ENCODE data around the gene SLC9A3.

The SLC9A3 gene

GRCh38 chr5:456351-457194, 67.7 kb downstream of the SLC9A3 start:
- Mint-ChIP-seq H3K4me1 (ENCODE audit: low read depth) (peaks cover 68% of the 10 kb centered on the region), H3K27ac (peak overlapping the region; percentile 22), H3K4me3 (peak overlapping the region; percentile 32), H3K9me3 (ENCODE audit: low read depth) (peaks cover 8% of the 10 kb centered on the region), H3K27me3 (no peaks in the 10 kb centered on the region), H3K36me3 (peaks cover 47% of the 10 kb centered on the region)

- peaks cover 11% of the 10 kb centered on the region for H3K9me3 Mint-ChIP-seq (ENCODE audit: low read depth)
- H3K27me3 Mint-ChIP-seq = no peaks in the 10 kb centered on the region
- H3K4me3 Mint-ChIP-seq = no peak overlapping the region
- no peak overlapping the region for H3K27ac Mint-ChIP-seq
- H3K4me1 Mint-ChIP-seq (ENCODE audit: low read depth) = peaks cover 66% of the 10 kb centered on the region
- H3K36me3 Mint-ChIP-seq = peaks cover 52% of the 10 kb centered on the region
Measured at GRCh38 chr5:455806-456205, 68.4 kb downstream of the SLC9A3 start.

GRCh38 chr5:454936-455335, 69.3 kb downstream of the SLC9A3 start:
- H3K4me3 Mint-ChIP-seq = no peak overlapping the region
- H3K4me1 Mint-ChIP-seq (ENCODE audit: low read depth) = peaks cover 62% of the 10 kb centered on the region
- peaks cover 11% of the 10 kb centered on the region for H3K9me3 Mint-ChIP-seq (ENCODE audit: low read depth)
- H3K36me3 Mint-ChIP-seq = peaks cover 57% of the 10 kb centered on the region
- H3K27ac Mint-ChIP-seq = no peak overlapping the region
- no peaks in the 10 kb centered on the region for H3K27me3 Mint-ChIP-seq

- Mint-ChIP-seq H3K9me3 (ENCODE audit: low read depth) (peaks cover 11% of the 10 kb centered on the region), H3K27ac (peak overlapping the region; percentile 78), H3K36me3 (peaks cover 55% of the 10 kb centered on the region), H3K4me1 (ENCODE audit: low read depth) (peaks cover 53% of the 10 kb centered on the region), H3K27me3 (no peaks in the 10 kb centered on the region), H3K4me3 (peak overlapping the region; percentile 44)
Measured at GRCh38 chr5:453725-454481, 70.3 kb downstream of the SLC9A3 start.

GRCh38 chr5:452978-453710, 71.1 kb downstream of the SLC9A3 start:
- Mint-ChIP-seq H3K36me3 (peaks cover 52% of the 10 kb centered on the region), H3K27me3 (no peaks in the 10 kb centered on the region), H3K27ac (peak overlapping the region; percentile 78), H3K4me1 (ENCODE audit: low read depth) (peaks cover 49% of the 10 kb centered on the region), H3K4me3 (peak overlapping the region; percentile 44), H3K9me3 (ENCODE audit: low read depth) (peaks cover 11% of the 10 kb centered on the region)

- peak overlapping the region; percentile 70 for H3K27ac Mint-ChIP-seq
- H3K9me3 Mint-ChIP-seq (ENCODE audit: low read depth) = peaks cover 11% of the 10 kb centered on the region
- peaks cover 48% of the 10 kb centered on the region for H3K4me1 Mint-ChIP-seq (ENCODE audit: low read depth)
- H3K27me3 Mint-ChIP-seq = no peaks in the 10 kb centered on the region
- peaks cover 56% of the 10 kb centered on the region for H3K36me3 Mint-ChIP-seq
- H3K4me3 Mint-ChIP-seq = no peak overlapping the region
Measured at GRCh38 chr5:451587-452458, 72.4 kb downstream of the SLC9A3 start.

- Mint-ChIP-seq H3K4me1 (ENCODE audit: low read depth) (peaks cover 51% of the 10 kb centered on the region), H3K4me3 (no peak overlapping the region), H3K9me3 (ENCODE audit: low read depth) (peaks cover 11% of the 10 kb centered on the region), H3K27me3 (no peaks in the 10 kb centered on the region), H3K36me3 (peaks cover 58% of the 10 kb centered on the region), H3K27ac (peak overlapping the region; percentile 30)
Measured at GRCh38 chr5:449151-449550, 75.1 kb downstream of the SLC9A3 start.

GRCh38 chr5:448766-449090, 75.5 kb downstream of the SLC9A3 start:
- Mint-ChIP-seq H3K36me3 (peaks cover 55% of the 10 kb centered on the region), H3K27me3 (no peaks in the 10 kb centered on the region), H3K4me1 (ENCODE audit: low read depth) (peaks cover 49% of the 10 kb centered on the region), H3K9me3 (ENCODE audit: low read depth) (peaks cover 11% of the 10 kb centered on the region), H3K4me3 (no peak overlapping the region), H3K27ac (no peak overlapping the region)

GRCh38 chr5:448061-448765, 76.0 kb downstream of the SLC9A3 start:
- H3K4me1 Mint-ChIP-seq (ENCODE audit: low read depth) = peaks cover 44% of the 10 kb centered on the region
- no peaks in the 10 kb centered on the region for H3K27me3 Mint-ChIP-seq
- H3K36me3 Mint-ChIP-seq = peaks cover 50% of the 10 kb centered on the region

GRCh38 chr5:447501-447900, 76.7 kb downstream of the SLC9A3 start:
- H3K9me3 Mint-ChIP-seq (ENCODE audit: low read depth) = peaks cover 11% of the 10 kb centered on the region
- H3K27me3 Mint-ChIP-seq = no peaks in the 10 kb centered on the region
- no peak overlapping the region for H3K4me3 Mint-ChIP-seq
- peak overlapping the region; percentile 41 for H3K27ac Mint-ChIP-seq
- peaks cover 43% of the 10 kb centered on the region for H3K36me3 Mint-ChIP-seq
- H3K4me1 Mint-ChIP-seq (ENCODE audit: low read depth) = peaks cover 39% of the 10 kb centered on the region

More at GRCh38 chr5:448061-448765, 76.0 kb downstream of the SLC9A3 start:
- Mint-ChIP-seq H3K9me3 (ENCODE audit: low read depth) (peaks cover 11% of the 10 kb centered on the region), H3K27ac (peak overlapping the region; percentile 41), H3K4me3 (no peak overlapping the region)

- Mint-ChIP-seq H3K36me3 (peaks cover 37% of the 10 kb centered on the region), H3K9me3 (ENCODE audit: low read depth) (peaks cover 6% of the 10 kb centered on the region), H3K27ac (peak overlapping the region; percentile 61), H3K4me3 (peak overlapping the region; percentile 35), H3K4me1 (ENCODE audit: low read depth) (peaks cover 37% of the 10 kb centered on the region), H3K27me3 (no peaks in the 10 kb centered on the region)
Measured at GRCh38 chr5:446883-447263, 77.4 kb downstream of the SLC9A3 start.

- Mint-ChIP-seq H3K27me3 (no peaks in the 10 kb centered on the region), H3K36me3 (peaks cover 32% of the 10 kb centered on the region), H3K27ac (peak overlapping the region; percentile 61), H3K9me3 (ENCODE audit: low read depth) (no peaks in the 10 kb centered on the region), H3K4me1 (ENCODE audit: low read depth) (peaks cover 40% of the 10 kb centered on the region), H3K4me3 (peak overlapping the region; percentile 35)
Measured at GRCh38 chr5:446066-446882, 78.0 kb downstream of the SLC9A3 start.

- Mint-ChIP-seq H3K36me3 (peaks cover 26% of the 10 kb centered on the region), H3K4me3 (peak overlapping the region; percentile 32), H3K27ac (peak overlapping the region; percentile 41), H3K4me1 (ENCODE audit: low read depth) (peaks cover 41% of the 10 kb centered on the region), H3K9me3 (ENCODE audit: low read depth) (no peaks in the 10 kb centered on the region), H3K27me3 (no peaks in the 10 kb centered on the region)
Measured at GRCh38 chr5:445591-445990, 78.7 kb downstream of the SLC9A3 start.
